GM04504 (cell line): ENCODE measurements around the gene C11orf52.
A peak's percentile ranks its signal among the peaks of the same experiment; 100 is the strongest.
"Not testable (repeated sequence)": the region's sequence is repeated elsewhere in the genome, so short reads cannot be mapped to it uniquely, and the experiment has no call there.

Experiments
- DNase-seq: peaks from one replicate; pipeline ENCODE4 v3.0.0-alpha.2; 2012; ENCODE audit warnings: low read depth

The C11orf52 gene, protein sequence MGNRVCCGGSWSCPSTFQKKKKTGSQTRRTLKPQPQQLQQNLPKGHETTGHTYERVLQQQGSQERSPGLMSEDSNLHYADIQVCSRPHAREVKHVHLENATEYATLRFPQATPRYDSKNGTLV

DNA sequence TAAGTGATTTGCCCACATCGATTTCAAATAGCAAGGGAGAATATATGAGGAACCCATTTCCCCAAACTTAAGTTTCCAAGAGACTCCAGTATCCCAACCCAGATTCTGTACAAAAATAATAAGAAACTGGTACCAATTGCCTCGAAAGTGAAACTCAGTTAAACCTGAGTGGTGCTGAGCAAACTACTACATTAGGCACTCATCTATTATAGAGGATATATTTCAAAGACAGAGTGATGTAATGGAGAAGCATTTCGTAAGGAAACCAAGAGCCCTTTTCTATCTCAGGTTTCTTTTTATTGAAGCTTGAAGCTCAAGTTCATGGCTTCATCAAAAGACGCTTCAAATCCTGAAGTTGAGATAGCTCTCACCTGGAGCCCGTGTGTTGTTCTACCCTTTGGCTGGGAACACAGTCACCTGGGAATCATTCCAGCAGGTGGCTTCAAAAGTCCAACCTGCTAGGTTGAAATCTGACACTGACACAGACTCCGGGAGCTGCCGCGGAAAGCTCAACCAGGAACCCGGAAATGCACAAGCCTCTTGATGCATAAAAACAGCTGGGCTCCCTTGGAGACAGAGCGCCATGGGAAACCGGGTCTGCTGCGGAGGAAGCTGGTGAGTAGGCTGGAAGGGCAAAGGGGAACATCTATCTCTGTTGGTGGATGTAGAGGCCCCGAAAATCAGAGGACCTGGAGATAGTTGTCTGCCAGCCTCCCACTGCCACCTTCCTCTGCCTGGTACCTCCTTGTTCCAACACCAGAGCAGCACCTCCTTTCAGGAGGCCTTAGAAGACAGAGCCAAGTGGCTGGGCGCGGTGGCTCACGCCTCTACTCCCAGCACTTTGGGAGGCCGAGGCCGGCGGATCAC is at the start of gene C11orf52:
TSS of gene C11orf52 (plus strand) at position 524 of the 867 bp plus-strand sequence. CDS start at position 584, 60 bp downstream.
- DNase-seq, result no peak

DNA sequence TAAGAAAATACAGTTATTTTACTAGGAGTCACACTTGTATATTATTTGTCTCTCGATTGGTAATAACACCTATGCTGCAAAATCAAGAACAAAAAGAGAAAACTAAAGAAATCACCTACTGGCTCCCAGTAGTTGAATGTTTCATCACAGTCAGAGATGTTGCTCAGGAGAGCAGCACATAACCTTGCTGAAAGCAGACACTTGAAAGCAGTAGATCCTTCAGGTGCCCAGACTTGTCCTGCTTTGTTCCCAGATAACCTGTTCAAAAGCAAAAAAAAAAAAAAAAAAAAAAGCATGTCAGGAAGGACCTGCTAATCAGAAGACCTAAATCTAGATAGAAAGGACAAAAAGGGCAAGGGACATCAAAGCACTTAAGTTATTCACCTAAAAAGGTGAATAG is 48.6 kb upstream of the C11orf52 start:
- DNase-seq, result no peak

DNA sequence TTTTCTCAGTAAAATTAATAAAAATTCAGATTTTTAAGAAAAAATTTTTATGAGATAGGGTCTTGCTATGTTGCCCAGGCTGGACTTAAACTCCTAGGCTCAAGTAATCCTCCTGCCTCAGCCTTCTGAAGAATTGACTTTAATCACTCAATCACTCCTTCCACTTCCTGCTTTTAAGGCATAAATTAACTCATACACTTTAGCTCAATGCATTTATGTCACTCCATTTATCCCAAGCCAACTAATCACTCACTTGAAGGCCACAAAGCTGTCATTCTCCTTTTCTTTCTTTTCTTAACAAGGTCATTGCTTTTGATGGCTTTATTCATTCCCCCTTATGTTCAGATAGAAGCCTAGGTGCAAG is 48.2 kb upstream of the C11orf52 start:
- no peak for DNase-seq

DNA sequence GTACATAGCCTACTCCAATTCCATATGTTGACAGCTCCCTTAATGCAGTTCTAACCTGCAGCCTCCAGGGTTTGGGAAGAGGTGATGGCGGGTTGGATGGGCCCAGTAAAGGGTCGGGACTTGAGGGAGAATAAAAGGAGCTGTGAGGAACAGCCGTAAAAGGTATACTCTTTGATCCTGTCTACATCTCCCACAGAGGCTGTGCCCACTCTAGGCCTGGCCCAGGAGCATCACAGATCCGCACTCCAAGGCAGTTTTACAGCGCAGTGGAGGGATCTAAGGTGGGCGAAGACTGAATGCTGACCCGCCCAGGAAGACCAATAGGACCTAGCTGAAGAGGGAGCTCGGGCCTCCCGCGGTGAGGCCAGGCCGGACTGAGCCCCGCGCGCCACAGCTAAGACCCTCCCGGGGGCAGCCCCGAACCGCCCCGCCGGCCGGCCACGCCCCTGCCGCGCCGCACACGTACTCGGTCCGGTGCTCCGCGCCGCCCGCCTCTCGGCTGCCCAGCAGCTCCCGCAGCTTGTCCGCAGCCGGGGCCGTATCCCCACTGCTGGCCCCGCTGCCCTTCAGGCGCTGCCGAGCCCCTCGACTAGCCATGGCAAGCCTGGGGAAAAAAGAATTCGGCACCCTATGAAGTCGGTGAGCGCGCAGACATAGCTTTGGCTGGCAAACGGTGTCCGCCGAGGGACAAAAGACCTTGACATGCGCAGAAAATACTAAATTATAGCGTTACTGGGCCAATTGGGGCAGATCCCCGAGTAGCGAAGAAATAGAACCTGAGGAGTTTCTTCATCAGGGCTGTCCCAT is 47.6 kb upstream of the C11orf52 start, which contains the start of gene ALG9:
TSS of gene ALG9 (minus strand) at position 696 of the 807 bp plus-strand sequence. CDS start at position 597, 99 bp downstream.
- DNase-seq, result peak; percentile 60

DNA sequence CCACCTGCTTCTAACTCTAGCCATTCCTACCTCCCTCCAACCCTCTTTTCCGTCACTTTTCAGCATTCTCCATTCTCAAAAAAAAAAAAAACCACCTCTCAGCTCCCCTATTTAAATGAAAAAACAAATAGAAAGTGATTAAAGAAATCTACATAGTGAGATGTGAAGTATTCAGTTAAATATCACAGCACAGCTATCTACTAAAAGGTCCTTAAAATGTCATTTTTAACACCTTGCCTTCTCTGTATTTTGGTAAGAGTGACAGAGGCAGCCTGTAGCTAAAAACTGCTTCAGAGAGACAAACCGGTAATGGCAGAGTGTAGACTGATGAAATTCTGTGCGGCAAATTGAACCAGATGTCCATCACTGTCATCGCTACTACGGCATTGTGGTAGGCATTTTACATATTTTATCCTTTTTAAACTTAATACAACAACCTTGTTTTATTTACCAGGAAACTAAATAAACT is 47.0 kb upstream of the C11orf52 start:
- peak; percentile 1 for DNase-seq

DNA sequence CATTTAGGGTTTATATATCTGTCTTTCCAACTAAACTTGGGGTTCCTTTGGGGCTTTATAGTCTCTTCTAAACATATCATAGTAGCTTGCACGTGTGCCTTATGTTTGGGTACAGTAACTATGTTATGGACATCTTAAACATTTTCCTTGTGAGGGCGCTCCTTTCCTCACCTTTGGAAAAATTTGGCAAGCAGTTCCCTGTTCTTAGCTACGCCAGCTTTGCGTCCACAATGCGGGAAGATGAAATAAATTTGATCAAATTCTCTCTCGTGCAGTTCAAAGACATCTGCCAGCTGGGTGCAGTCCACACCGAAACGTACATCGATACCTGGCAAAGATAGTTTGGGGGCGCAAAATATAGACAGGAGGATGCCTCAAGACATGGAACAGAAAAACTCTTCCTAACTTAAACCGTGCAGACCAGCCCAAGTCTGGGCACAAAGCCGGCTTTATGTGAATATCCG is 40.3 kb upstream of the C11orf52 start:
- peak; percentile 1 for DNase-seq

DNA sequence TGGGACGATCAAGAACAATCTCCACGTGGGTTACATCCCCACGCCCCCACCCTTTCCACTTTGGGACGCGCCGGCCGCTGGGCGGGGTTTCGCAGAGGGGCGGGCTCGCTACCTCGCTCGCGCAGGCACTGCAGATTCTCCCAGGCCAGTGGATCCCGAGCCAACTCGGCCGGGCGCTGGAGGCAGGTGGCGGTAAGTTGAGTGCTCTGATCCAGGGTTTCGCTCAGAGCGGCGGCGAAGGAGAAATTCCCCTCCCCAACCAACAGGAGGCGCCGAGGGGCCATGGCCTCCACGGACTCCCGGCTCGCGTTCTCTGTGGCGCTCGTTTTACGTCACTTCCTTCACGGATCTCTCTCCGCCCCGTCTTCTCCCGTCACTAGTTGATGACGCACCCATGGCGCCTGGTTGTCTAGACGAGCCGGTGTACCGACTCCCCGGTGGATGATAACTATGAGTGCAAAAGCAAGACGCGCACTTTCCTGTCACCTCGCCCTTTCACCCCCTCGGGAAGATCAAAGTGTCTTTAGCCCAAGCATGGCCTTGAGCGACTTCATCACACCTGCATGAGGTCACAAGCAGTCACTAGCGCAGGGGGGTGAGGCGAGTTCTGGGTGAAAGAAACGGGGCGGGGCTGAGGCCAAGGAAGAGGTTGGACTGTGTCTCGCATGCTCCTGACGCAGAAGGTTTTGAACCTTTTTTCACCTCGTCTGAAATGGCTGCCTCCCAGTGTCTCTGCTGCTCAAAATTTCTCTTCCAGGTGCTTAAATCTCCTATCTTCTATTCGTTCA is 39.7 kb upstream of the C11orf52 start, which contains the start of the genes CFAP68 and FDXACB1:
TSS of gene CFAP68 (plus strand) at position 693 of the 788 bp plus-strand sequence. CDS start at position 713, 20 bp downstream.
TSS of gene FDXACB1 (minus strand) at position 317 of the 788 bp plus-strand sequence. CDS start at position 284, 33 bp downstream.
- DNase-seq, result peak; percentile 94

DNA sequence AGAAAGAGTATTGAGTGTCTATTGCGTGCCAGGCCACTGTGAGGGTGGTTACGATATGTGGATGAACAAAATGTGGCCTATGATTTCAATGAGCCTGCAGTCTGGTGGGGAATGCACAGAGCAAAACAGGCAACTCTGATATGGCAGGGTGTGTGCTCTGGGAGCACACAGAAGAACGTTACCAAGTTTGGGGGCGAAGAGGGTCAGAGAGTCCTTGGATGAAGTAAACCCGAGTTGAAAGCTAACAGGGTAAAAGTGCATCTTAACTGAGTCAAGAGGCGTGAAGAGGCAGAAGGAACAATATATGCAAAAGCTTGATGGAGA is 39.1 kb upstream of the C11orf52 start:
- DNase-seq, result no peak

DNA sequence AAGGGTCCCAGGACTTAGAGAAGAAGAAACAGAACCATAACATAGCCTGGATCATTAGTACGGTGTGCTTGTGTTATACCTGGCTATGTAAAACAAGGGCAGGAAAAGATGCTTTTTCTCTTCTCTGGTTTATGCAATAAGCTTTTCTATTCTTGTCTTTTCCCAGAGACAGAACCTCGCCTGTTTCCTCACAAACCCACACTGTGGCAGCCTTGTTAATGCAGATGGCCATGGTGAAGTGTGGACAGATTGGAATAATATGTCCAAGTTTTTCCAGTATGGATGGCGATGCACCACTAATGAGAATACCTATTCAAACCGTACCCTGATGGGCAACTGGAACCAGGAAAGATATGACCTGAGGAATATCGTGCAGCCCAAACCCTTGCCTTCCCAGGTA is 36.5 kb upstream of the C11orf52 start:
- DNase-seq, result no peak

DNA sequence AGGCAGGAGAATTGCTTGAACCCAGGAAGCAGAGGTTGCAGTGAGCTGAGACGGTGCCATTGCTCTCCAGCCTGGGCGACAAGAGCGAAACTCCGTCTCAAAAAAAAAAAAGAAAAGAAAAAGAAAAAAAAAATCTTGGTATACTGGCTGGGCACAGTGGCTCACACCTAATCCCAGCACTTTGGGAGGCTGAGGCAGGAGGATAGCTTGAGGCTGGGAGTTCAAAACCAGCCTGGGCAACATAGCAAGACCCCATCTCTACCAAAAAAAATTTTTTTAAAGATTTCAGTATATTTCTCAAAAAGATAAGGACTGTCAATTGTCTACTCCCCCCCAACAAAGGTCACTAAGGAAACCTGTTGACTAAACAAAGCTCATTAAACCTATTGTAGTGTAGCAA is 33.7 kb upstream of the C11orf52 start:
- not testable (repeated sequence) for DNase-seq

DNA sequence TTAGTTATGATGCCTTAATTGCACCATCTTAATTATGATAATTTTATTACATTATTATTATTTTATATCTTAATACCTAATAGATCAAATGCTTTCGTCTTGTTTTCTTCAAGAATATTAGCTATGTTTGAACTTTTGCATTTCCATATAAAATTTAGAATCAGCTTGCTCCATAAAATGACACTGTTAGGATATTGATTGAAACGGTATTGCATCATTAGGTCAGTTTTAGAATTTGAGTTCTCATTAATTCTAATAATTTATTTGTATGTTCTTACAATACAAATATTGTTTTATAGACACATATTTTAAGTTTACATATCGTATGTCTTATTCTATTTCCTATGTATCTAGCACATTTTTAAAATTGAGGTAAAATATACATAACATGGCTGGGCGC is 32.7 kb upstream of the C11orf52 start:
- no peak for DNase-seq

DNA sequence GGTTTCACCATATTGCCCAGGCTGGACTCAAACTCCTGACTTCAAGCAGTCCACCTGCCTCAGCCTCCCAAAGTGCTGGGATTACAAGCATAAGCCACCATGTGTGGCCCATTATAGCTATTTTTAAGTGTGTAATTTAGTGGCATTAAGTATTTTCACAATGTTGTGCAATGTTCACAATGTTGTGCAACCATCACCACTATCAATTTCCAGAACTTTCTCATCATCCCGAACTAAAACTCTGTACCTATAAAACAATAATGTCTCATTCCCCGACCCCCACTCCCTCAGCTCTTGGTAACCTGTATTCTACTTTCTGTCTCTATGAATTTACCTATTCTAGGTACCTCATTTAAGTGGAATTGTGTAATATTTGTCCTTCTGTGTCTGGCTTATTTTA is 31.9 kb upstream of the C11orf52 start:
- DNase-seq, result no peak

DNA sequence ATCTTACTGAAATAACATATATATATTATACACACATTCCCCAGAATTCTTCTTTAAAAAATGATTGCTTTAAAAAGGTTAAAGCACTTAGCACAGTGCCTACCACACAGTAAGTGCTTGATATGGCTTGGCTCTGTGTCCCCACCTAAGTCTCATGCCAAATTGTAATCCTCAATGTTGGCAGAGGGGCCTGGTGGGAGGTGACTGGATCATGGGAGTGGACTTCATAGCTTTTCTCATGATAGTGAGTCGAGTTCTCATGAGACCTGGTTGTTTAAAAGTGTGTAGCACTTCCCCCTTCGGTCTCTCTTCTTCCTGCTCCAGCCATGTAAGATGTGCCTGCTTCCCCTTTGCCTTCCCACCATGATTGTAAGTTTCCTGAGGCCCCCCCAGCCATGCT is 13.3 kb upstream of the C11orf52 start:
- no peak for DNase-seq

DNA sequence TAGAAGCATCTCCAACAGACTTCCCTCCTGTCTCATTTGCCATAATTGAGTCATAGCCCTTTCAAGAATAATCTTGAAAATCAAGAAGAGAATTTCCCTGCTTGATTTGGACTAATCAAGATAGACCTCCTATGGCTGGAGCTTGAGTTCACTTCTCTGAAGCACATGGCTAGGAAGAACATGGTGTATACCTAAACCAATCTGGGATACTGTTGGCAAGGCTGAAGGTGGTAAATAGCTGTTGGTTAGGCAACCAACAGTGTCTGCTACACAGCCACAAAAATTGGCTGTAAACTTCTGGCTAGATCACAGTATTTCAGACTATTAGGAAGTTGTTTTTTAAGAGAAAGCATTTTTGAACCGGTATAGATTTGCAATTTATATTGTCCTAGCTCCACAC is 12.0 kb upstream of the C11orf52 start:
- DNase-seq, result no peak

DNA sequence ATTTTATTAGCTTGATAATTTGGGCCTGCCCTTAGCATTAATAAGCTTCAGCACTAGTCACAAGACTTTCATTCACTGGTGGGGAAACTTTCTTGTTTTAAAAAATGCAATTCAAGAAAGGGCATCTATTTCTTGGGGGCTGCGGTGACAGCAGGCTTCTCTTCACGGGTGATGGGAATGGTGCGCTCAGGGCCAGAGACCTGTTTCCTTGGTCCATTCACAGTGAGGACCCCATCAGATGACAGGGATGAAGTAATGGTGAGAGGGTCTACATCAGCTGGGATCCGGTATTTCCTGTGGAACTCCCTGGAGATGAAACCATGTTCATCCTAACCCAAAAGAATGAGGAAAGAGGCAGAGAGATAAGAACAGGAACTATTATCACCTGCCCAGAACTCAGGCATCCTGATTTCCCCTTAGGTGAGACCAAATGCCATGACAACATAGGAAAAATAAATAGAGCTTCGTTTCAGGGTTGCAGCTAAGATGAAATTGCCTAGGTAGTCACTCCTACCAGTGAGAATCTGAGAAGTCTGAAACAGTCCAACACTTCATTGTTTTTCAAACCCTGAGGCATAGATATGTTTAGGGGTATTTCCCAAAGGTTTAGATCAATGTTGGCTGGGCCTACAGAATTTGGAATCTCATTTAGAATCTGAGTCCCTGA is 9.9 kb upstream of the C11orf52 start:
- DNase-seq, result no peak

DNA sequence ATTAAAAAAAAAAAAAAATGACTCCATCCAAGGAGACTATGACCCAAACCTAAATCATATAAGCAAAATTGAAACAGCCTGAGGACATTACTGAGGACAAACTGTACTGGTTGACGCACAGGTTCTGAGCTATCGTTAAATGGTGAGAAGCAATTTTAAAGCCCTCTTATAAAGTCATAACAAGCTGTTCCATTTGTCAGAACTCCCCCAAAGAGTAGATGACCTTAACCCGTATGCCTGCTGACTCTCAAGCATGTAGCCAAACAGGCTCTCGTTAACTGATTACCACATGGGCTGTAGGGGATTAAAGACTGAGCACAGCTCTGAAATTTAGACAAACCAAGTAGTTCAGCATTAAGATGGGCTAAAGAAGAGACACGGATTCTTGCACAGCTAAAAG is 9.3 kb upstream of the C11orf52 start:
- DNase-seq, result no peak

DNA sequence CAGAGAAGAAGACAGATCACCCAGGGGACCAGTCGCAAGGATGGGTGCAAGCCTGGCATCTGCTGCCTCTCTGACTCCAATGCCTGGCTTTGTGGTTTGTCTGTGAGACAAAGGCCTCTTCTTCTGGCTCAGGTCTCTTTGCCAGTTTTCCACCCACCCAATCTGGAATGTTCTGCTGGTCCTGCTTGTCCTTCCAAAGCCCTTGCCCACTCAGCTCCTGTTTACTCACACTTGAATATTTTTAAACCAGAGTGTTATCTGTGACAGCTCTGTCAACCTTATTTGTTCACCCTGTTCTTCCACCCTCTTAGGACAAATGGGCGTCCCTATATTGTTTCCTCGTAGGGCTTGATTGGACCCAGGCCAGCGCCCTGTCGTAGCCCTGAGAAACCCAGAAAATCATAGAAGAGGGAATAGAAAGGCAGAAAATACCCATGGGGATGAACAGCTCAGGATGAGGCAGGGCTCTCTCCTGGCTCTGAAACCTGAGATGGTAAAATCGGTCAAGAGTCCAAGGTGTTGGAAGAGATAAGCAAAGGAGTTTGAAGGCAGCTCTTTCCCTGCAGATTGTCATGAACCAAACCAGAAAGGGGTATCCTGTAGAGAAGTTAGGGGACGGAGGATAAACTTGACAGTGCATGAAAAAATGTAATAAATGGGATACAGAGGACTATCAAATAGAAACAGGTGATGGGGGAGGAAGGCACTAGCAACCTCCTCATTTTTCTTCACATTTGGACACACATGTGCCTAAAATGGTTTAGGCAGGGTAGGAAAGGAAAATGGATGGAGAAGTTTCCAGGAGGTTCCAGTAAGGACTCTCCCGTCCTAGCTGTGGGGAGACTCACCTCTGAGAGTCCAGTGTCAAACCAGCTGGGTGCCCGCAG is 7.8 kb upstream of the C11orf52 start:
- no peak for DNase-seq

DNA sequence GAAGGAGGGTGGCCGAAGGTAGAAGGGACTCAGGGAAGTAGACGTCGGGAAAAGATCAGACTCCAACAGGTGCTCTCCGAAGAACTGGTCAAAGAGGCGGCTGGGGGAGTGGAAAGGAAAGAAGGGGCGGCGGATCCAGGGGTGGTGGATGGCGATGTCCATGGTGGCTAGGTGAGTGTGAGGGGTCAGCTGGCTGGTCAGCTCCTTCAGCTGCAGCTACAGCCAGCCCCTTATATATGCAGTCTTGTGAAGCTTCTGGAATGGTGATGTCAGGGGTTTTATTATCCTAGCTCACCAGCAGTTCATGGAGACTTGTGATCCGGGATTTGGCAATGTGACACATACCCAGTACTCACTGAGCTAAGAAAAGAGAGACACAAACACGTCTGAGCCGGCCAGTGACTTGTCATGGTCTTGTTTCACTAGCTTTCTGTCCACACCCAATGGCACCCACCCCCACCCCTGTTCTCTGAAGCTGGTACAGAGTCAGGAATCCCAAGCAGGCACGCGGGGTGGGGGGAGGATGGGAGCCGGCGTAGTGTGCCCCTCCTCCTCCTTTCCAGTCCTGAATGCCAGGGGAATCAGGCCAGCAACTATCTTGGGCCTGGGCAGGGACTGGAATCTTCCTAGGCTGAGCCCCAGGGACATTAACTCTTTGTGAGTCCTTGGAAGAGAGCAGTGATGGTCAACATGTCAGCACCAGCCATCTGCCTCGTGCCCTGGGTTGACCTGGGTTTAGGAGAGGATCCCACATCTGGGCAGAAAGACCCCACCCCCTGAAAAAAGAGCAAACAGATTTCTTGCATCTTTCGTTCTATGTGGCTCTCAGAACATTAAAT is 6.9 kb upstream of the C11orf52 start, which contains the start of gene CRYAB:
TSS of gene CRYAB (minus strand) at position 208 of the 839 bp plus-strand sequence. CDS start at position 162, 46 bp downstream.
- DNase-seq, result peak; percentile 96

DNA sequence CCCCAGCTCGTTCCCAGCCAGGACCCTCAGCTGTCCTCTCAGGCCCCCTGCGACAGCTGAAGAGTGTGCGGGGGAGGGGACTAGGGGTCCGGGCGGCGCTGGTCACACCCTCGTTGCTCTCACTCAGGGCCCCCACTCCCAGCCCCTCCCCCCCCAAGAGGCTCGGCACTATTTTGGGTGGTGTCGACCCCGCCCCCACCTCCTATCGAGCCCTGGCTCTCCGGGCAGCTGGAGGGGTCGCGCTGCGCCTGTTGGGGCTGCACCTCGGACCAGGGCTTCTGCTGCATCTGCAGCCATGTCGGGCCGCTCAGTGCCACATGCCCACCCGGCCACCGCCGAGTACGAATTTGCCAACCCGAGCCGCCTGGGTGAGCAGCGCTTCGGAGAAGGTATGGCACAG is 6.2 kb upstream of the C11orf52 start, which contains the start of gene HSPB2:
TSS of gene HSPB2 (plus strand) at position 200 of the 400 bp plus-strand sequence. CDS start at position 296, 96 bp downstream.
- no peak for DNase-seq
